Measurements from ENCODE around the gene CRYGA. TPM values are rescaled to one million over a fixed set of nuclear protein-coding genes. Genes with fewer than 3 reads are reported as not detected.

CRYGA gene, protein sequence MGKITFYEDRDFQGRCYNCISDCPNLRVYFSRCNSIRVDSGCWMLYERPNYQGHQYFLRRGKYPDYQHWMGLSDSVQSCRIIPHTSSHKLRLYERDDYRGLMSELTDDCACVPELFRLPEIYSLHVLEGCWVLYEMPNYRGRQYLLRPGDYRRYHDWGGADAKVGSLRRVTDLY
- not detected in 2 replicates for total RNA-seq

DNA sequence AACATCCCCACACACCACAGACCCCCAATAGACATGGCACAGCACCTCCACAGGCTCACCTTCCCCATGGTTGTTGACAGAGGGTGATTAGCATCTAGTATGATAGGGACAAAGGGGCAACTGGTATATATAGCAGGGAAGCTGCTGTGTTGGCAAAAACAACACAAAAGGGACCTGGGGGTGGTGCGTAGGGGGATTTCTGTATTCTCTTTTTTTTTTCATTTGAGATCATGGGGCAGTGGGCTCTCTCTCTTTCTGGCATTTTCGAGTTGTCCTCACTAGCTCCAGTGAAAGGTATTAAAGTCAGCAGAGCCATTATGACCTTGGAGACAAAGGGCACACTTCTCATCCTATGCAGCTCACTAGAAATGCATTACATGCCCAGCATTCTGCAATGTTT is at the start of gene CRYGA:
Gene CRYGA (minus strand): TSS at position 101 of the 400 bp plus-strand sequence. CDS start 33 bp downstream, at position 68.

DNA sequence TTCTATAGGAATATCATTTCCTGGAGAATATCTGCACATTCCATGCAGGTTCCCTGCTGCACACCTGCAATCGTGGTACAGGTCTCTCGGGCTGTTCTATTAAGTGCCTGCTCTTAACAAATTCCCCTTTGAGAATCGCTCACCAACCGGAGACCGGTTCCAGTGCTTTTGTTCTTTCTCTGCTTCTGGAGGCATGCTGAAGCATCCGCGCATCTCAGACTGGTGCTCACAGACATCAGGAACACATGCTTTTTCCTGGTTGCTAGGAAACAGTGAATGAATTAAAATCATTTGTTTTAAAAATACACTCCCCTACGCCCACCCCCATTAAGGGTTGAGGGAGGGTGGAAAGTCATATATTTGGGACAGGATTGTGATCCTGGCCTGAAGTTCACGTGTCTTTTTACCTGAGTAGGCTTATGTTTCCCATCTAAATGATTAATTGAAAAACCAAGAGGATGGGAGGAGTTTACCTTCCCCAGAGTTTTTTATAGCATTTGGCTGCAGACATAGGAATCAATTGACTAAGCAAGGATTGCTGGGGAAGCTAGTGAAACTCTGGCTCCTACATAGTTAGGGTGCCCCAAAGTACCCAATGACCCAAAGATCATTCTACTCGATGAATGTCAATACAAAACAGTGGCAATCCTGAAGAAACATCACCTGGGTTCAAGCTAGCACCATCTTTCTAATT is 26.6 kb upstream of the CRYGA start, which contains the start of gene C2orf80:
Gene C2orf80 (minus strand): TSS at position 221 of the 694 bp plus-strand sequence. CDS start 3,044 bp downstream, outside the sequence.

DNA sequence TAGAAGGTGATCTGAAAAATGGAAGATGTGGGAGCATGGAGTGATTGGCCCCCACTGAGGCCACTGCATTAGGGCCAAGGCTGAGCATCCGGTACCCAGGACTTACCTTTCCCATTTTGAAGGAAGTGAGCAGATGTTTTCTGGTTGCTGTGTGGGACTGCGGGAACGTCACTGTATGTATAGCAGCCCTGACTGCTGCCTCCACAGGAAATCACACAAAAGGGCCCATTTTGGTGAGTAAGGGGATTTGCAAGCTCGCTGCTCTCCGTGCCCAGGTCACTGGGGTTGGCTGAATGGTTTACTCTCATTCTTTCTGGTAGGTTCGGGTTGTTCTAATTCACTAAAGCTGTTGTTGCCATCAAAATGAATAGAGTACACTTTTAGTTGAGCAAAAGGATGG is 17.4 kb downstream of the CRYGA start, which contains the start of gene CRYGB:
Gene CRYGB (minus strand): TSS at position 153 of the 400 bp plus-strand sequence. CDS start 38 bp downstream, at position 115.

DNA sequence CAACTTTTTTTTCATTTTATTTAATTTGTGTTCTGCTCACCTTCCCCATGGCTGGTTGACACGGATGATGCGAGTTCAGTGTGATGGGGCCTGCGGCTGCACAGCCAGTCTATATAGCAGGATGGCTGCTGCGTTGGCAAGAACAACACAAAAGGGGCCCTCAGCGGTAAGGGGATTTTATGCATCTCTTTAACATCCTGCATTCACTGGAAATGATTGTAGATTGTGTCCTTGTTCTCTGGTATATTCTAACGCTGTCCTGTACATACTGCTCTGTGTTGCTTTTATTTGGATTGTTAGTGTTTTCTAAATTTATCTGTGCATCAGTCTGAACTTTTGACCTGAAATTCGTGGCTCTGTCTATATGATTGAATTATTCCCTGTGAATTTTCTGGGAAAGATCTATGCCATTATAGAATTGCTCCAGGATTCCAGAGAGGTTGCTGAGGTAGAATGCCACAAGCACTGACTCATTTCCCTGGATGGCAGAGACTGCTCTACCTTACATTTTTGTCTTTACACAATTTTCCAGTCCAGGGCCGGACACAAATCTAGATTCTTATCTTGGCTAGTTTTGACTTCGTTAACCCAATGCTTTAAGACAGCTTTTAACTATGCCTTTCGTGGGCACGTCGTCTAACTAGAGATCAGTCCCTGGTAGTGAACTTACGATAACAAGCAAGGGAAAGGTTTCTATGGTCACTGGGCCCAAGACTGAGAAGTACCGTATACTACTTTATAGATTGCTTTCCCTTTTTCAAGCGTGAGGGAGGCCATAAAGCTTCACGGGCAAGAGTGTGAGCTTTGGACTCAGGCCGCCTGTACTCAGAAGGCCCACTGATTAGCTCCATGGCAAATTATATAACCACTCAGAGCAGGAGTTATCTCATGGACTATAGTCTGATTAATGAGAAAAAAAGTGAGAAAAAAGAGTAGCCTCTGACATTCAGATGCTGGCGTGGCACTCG is 33.4 kb downstream of the CRYGA start, which contains the start of gene CRYGC:
Gene CRYGC (minus strand): TSS at position 85 of the 968 bp plus-strand sequence. CDS start 36 bp downstream, at position 49.

DNA sequence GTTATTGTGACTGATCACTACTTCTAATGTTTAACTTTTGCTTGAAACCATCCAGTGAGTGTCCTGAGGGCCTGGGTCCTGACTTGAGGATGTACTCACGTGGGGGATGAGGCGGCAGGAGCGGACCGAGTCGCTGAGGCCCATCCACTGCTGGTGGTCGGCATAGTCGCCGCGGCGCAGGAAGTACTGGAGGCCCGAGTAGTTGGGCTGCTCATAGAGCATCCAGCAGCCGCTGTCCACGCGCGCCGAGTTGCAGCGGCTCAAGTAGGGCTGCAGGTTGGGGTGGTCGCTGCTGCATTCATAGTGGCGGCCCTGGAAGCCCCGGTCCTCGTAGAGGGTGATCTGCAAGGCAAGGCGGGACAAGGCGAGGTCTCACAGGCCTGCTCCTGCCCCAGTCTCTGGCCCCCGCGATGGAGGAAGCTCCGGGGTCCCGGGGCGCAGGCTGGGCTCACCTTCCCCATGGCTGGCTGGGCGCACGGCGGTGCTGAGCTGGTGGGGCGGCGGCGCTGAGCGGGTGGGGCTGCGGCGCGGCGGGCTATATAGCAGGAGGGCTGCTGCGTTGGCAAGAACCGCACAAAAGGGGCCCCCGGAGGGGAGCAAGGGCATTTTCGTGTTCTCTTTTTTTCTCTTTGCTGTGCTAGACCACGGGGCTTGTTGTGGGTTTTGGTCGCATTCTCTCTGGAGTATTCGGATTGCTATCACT is 39.2 kb downstream of the CRYGA start, which contains the start of gene CRYGD:
Gene CRYGD (minus strand): TSS at position 512 of the 703 bp plus-strand sequence. CDS start 51 bp downstream, at position 461.

Other genes starting within 250 kb of the CRYGA start
- gene PLEKHM3, start 138.1 kb downstream of the CRYGA start, total RNA-seq = 15.6 and 16.0 TPM in 2 replicates
- not detected in 2 replicates for gene CRYGD, start 39.1 kb downstream of the CRYGA start, total RNA-seq
- not detected in 2 replicates for gene CRYGC, start 33.8 kb downstream of the CRYGA start, total RNA-seq
- gene CRYGB, start 17.4 kb downstream of the CRYGA start, total RNA-seq = not detected in 2 replicates
- not detected in 2 replicates for gene C2orf80, start 26.4 kb upstream of the CRYGA start, total RNA-seq
- 236 and 313 TPM in 2 replicates for gene IDH1, start 91.5 kb upstream of the CRYGA start, total RNA-seq
- gene PIKFYVE, start 102.7 kb upstream of the CRYGA start, total RNA-seq = 36.4 and 38.0 TPM in 2 replicates
- gene PTH2R, start 243.2 kb upstream of the CRYGA start, total RNA-seq = not detected in 2 replicates